Fibroblast of peridontal ligament (primary cell): ENCODE results near the gene CTNND2.
"Not testable (repeated sequence)": the region's sequence is repeated elsewhere in the genome, so short reads cannot be mapped to it uniquely, and the experiment has no call there.

Experiments used
- DNase-seq: peaks from one replicate; pipeline ENCODE4 v3.0.0-alpha.2; 2010; ENCODE audit errors: extremely low read depth

The CTNND2 gene

DNA sequence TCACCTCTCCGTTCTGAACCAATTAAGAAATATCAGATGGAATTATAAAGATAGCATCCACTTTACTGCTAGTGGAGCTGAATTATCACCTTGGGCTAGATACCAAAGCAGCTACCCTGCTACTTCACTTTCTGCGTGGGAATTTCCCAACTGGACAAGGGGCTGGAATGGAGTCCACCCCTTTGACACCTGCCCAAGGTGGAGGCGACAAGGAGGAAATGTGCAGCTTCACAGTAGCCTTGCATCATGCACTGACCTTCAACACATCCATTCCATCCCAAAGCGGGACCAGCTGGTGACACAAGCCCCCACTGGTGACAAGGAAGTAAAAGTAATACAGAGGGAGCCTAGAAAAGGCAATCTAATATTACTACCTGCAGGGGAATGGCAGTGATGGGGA is 30.7 kb downstream of the CTNND2 start:
- no peak for DNase-seq

- no peak for DNase-seq
Observed at GRCh38 chr5:11869203-11869602, 35.0 kb downstream of the CTNND2 start.

DNA sequence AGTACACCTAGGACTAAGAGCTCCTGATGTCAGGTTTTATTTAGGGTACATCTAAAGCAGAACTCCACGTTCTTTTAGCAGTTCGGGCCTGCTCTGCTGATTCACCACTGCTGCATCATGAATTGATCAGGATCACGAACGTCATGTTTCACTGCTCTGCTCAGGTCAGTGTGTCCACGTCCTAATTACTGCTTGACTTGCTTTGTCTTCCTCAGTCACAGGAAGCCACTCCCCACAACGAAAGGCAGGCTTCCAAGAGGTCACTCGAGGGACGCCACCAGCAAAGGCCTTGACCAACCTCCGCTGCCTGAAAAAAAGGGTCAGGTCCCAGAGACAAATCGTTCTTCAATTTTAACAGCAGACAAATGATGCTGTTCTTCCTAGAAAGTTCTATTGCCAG is 40.3 kb downstream of the CTNND2 start:
- no peak for DNase-seq

GRCh38 chr5:11857391-11857790 is 46.9 kb downstream of the CTNND2 start:
- no peak for DNase-seq

DNA sequence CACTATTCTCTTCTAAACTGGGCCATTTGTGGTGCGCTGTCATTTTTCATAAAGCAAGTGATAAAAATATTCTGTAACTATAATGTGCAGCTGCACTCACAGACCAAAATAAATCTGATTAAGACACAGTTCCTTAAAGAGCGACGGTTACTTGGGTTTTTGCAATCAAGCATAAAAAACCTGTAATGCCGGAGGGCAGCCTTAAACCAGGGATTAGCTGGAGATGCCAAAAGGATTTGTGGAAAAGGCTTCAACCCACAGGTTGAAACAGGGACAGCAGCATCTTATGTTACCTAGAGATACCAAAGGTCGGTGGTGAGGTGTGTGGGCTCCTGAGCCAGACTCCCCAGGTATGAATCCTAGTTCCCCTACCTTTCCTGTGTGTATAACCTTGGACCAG is 49.3 kb downstream of the CTNND2 start:
- no peak for DNase-seq

DNA sequence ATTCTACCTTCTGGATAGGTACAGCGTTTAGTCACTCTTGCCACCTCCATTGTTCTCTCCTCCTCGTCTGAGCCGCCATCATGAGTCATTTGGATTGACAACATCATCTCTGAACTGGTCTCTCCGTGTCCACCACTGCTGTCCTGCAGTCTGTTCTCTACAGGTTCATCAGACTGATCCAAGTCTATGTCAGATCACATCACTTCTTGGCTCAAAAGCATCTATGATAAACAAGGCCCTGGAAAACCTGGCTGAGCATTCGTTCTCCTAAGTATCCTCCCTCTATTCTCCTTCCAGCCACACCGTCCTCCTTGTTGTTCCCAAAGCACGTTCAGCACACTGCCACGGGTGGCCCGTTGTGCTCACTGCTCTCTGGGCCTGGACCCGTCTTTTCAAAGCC is 50.5 kb downstream of the CTNND2 start:
- DNase-seq = no peak

DNA sequence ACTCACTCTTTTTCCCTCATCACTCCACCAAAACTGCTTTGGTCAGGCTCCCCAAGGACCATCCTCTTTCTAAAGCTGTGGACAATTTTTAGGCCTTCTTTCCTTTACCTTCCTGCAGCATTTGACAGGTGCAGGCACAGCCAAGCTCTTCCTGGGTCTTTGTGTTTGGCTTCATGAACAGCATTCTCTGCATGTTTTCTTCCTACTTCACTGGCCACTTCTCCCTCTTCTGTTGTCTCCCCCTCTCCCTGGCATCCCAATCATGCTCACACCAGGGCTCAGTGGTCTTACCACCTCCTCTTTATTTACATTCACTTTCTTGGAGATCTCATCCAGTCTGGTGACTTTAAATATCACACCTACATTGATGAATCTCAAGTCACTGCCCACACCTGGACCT is 51.1 kb downstream of the CTNND2 start:
- no peak for DNase-seq

- no peak for DNase-seq
Observed at GRCh38 chr5:11852717-11853087, 51.5 kb downstream of the CTNND2 start.

GRCh38 chr5:11851965-11852716 is 52.1 kb downstream of the CTNND2 start:
- no peak for DNase-seq

- DNase-seq = no peak
Observed at GRCh38 chr5:11851416-11851815, 52.8 kb downstream of the CTNND2 start.

GRCh38 chr5:11828566-11828965 is 75.7 kb downstream of the CTNND2 start:
- DNase-seq = not testable (repeated sequence)

DNA sequence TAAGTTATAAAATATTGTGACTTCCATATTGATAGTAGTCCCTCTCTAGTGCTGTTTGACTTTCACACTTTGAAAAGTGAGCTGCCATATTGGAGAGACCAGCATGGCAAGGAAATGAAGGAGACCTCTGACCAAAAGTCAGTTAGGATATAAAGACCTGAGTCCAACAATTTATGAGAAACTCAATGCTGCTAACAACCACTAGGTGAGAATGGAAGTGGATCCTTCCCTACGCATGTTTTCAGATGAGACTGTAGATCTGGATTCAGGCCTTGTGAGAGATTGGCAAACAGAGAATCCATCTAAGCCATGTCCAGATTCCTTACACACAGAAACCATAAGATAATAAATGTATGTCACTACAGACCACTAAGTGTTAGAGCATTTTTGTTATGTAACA is 81.6 kb downstream of the CTNND2 start:
- DNase-seq = no peak

DNA sequence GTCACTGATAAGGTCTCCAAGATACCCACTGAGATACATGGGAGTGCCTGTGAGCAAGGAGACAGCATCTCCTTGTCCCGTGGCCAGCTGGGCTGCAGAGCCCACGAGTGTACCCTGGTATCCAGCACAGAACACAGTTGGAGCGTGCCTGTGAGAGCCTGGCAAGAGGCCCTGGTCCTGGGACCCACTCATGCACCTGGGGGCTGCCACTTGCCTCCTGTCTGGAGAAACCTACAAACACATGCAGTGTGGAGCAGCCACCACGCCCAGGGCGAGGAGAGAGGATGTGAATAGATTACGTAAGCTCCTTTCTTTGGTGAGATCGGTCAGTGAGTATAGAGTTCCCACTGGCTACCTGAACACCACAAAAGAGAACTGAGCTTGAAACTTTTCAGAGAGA is 88.3 kb downstream of the CTNND2 start:
- no peak for DNase-seq

DNA sequence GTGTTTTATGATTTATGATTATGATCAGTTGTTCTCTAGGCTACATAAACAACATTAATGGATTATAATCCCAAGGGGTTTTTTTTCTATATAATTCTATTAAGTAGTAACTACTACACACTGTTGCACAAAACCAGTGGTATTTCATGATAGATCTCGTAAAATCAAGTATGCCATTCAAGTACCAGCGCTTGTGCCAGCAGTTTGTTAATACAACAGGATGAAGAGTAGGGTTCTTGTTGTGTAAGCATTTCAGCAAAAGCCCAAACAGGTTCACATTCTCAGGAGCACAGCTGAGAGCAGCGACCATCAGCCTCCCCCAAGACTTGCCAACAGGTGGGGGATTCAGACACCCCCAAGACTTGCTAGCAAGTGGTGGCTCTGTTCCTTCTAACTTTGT is 88.8 kb downstream of the CTNND2 start:
- no peak for DNase-seq

DNA sequence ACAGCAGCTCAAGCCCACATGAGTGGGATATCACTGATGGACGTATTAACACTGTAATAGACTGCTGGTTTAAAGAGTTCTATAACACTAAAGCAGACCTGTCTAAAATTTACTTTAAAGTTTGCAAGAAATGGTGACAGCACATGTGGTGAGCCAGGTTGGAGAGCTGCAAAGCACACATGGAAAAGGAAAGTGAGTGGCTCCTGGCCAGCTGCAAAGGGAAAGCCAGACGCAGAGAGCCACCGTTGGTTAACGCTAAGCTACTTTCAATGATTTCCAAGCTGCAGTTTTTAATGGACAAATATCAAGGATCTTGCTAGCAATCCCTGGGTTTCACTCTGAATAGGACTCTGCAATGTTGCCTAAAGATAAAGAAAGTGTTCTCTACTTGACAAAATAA is 89.9 kb downstream of the CTNND2 start:
- no peak for DNase-seq

DNA sequence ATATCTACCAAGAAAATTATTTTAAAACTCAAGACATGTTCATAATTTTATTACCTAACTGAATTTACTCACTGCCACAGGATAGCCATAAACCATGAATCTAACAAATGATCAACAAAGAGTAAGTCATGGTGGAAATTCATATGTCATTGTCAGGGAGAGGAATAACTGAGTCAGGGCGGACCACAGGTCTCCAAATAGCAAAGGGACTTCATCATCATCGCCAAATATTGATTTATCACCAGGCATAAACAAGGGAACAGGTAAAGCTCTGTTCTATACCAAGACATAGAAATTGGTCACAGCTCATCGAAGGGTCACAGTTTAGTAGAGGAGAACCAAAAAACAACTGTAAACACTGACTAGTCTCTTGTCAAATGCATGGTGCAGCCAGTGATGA is 94.8 kb downstream of the CTNND2 start:
- DNase-seq = no peak

GRCh38 chr5:11803436-11803835 is 100.8 kb downstream of the CTNND2 start:
- no peak for DNase-seq

DNA sequence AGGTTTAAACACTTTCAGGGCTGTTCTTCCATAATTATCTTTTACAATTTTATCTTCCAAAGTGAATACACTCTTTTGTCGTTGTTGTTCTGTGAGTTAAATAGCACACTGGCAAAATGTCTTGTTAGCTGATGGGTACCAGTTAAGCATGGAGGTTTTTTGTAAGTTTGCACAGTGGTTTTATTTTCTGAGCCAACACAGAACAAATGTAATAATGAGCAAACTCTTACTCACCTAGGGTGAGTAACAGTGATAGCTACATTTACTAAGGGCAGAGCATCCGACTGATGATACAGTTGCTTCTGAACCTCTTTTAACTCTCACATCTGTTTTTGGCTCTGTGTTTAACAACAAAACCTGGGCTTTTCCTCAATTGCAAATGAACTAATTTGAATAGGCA is 103.2 kb downstream of the CTNND2 start:
- DNase-seq = no peak

DNA sequence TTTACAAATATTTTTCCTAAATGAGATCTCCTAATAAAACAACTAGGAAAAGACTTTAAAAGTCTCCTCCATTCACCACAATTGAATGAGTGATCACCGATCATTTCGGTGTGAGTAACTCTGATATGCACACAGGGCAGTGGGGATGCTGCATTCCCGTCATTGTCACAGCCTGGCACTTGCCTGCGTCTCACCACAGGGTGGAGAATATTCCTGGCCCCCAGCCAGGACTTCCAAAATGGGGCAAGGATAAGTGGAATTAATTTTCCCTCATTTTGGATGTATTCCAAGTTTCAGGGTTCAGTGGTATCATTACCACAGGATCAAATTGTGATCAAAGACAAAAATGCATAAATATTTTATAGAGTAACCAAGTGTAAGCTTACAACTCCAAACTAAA is 107.1 kb downstream of the CTNND2 start:
- no peak for DNase-seq

- no peak for DNase-seq
Observed at GRCh38 chr5:11793396-11793795, 110.8 kb downstream of the CTNND2 start.

GRCh38 chr5:11792621-11793020 is 111.6 kb downstream of the CTNND2 start:
- DNase-seq = no peak

GRCh38 chr5:11791792-11792191 is 112.5 kb downstream of the CTNND2 start:
- no peak for DNase-seq

GRCh38 chr5:11790201-11790600 is 114.0 kb downstream of the CTNND2 start:
- DNase-seq = no peak

GRCh38 chr5:11785771-11786352 is 118.4 kb downstream of the CTNND2 start:
- no peak for DNase-seq
